ENCODE results near the gene CELSR2.
"Not testable (repeated sequence)": the region's sequence is repeated elsewhere in the genome, so short reads cannot be mapped to it uniquely, and the experiment has no call there.

Gene CELSR2

DNA sequence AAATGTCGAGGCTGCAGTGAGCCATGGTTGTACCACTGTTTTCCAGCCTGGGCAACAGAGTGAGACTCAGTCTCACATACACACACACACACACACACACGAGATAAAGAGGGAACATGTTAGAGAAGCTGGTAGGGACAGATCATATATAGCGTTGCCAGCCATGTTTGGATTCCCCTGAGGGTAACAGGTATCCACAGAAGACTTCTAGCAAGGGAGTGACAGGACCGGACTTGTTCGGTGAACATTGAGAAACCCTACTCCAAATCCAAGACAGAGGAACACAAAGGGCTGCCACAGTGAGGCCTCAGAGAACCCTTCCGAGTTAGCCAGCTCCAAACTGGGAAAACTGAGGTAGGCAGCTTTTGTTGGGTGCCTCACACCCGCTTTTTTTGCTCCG, 39.3 kb upstream of the CELSR2 start:
- peak overlapping the region in 8 of 11 experiments; percentile 10 to 78 (median 28); a peak in 10 of 22 replicates for H3K4me2 ChIP-seq
- no peak overlapping the region for H3K27ac ChIP-seq
- H3K4me3 ChIP-seq: no peak overlapping the region

DNA sequence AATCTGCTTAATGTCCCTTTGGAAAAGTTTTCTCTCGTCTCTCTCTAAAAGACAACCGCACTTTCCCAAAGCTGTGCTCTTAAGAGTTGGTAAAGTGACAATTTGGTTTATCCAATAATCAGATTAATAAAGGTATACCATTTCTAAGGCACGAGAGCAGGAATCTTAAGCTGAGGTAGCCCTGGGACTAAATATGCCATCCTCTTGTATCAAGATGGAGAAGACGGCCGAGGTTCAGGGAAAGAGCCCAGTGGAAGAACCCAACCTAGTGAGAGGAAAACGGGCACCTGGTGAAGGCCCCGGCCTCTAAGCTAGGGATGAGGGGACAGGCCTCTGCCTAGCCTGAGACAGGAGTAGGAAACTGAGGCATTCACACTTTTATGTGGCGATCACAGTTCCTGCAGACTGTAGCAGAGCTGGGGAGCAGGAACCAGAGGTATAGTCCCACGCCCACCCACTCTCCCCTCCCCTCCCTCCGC, 36.0 kb upstream of the CELSR2 start:
- Histone ChIP-seq H3K9ac (peak overlapping the region; percentile 56 to 90 (median 85); a peak in 19 of 22 replicates), H3K4me2 (peak overlapping the region; percentile 75 to 91 (median 83)), H3K27me3 (no peaks in the 10 kb centered on the region), H4K20me1 (peaks cover 20 to 44% (median 34%) of the 10 kb centered on the region in 11 experiments; a peak in 19 of 22 replicates), H3K36me3 (peaks cover 15 to 32% (median 24%) of the 10 kb centered on the region in 11 experiments; a peak in 21 of 22 replicates), H3K27ac (peak overlapping the region in 10 of 11 experiments; percentile 43 to 91 (median 74); a peak in 15 of 22 replicates), H3K4me3 (peak overlapping the region; percentile 76 to 99 (median 84)), H3K4me1 (peaks cover 37 to 50% (median 42%) of the 10 kb centered on the region in 10 experiments), H3K9me3 (replicated peaks in 1 of 11) (0 out of 22 replicates have a peak, but pooled peaks cover 0 to 4% (median 0%) of the 10 kb centered on the region in 11 experiments)
- no peak for TF ChIP-seq Cebpa-rat (IDR thresholded peaks at IDR 0.05)

More for the DNA sequence above, 39.3 kb upstream of the CELSR2 start:
- no peaks in the 10 kb centered on the region for H3K9me3 ChIP-seq (replicated peaks in 1 of 11)
- no peak overlapping the region for H3K9ac ChIP-seq
- peaks cover 0 to 11% (median 6%) of the 10 kb centered on the region in 11 experiments; a peak in 11 of 22 replicates for H4K20me1 ChIP-seq
- H3K27me3 ChIP-seq: no peaks in the 10 kb centered on the region
- no peak for TF ChIP-seq Cebpa-rat (IDR thresholded peaks at IDR 0.05)
- peaks cover 22 to 50% (median 42%) of the 10 kb centered on the region in 10 experiments for H3K4me1 ChIP-seq
- H3K36me3 ChIP-seq: no peaks in the 10 kb centered on the region

DNA sequence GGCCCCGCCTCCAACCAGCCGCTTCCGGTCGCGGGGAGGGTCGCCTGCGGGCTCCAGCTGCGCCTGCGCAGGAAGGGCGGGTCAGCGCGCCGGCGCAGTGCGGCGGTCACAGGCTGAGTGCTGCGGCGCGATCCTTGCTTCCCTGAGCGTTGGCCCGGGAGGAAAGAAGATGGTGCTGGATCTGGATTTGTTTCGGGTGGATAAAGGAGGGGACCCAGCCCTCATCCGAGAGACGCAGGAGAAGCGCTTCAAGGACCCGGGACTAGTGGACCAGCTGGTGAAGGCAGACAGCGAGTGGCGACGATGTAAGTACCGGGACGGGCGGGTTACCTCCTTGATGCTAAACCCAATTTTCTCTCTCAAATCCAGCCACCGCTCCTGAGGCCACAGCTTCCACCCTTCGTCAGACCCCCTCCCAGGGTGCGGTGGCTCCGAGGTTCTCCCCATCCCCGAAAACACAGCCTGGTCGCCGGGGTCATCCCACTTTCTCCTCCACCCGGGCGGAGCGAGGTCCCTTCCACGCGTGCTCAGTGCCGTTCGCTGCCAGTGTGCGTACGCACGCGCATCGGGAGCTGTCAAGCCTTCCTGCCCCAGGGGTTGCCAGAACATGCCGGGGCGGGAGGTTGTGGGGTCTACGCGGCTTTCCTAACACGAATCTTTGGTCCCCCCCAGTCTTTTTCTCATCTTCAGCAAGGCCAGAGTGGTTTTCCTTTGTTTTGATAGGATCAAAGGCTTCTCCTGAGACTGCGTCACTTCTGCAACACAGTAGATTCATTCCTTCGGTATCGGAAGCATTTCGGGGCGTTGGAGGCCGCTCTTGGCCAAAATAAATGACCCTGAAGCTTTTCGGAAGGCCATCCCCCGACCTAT, 35.3 kb upstream of the CELSR2 start, which contains the start of gene SARS1:
Gene SARS1 (plus strand): TSS at position 95 of the 870 bp plus-strand sequence. CDS start 75 bp downstream, at position 170.
- H3K9me3 ChIP-seq (replicated peaks in 1 of 11): 0 out of 22 replicates have a peak, but pooled peaks cover 0 to 7% (median 0%) of the 10 kb centered on the region in 11 experiments
- TF ChIP-seq Cebpa-rat (IDR thresholded peaks at IDR 0.05): no peak
- H3K4me1 ChIP-seq: peaks cover 30 to 43% (median 36%) of the 10 kb centered on the region in 10 experiments
- peak within 1 kb of the TSS; percentile 76 to 95 (median 88) for H3K4me2 ChIP-seq
- peaks cover 18 to 39% (median 29%) of the 10 kb centered on the region in 11 experiments; a peak in 21 of 22 replicates for H3K36me3 ChIP-seq
- peak within 1 kb of the TSS; percentile 67 to 91 (median 82) for H3K27ac ChIP-seq
- peak within 1 kb of the TSS; percentile 76 to 90 (median 87) for H3K9ac ChIP-seq
- H3K4me3 ChIP-seq: peak within 1 kb of the TSS; percentile 76 to 99 (median 84)
- no peaks in the 10 kb centered on the region for H3K27me3 ChIP-seq
- H4K20me1 ChIP-seq: peaks cover 20 to 51% (median 38%) of the 10 kb centered on the region in 11 experiments; a peak in 19 of 22 replicates

DNA sequence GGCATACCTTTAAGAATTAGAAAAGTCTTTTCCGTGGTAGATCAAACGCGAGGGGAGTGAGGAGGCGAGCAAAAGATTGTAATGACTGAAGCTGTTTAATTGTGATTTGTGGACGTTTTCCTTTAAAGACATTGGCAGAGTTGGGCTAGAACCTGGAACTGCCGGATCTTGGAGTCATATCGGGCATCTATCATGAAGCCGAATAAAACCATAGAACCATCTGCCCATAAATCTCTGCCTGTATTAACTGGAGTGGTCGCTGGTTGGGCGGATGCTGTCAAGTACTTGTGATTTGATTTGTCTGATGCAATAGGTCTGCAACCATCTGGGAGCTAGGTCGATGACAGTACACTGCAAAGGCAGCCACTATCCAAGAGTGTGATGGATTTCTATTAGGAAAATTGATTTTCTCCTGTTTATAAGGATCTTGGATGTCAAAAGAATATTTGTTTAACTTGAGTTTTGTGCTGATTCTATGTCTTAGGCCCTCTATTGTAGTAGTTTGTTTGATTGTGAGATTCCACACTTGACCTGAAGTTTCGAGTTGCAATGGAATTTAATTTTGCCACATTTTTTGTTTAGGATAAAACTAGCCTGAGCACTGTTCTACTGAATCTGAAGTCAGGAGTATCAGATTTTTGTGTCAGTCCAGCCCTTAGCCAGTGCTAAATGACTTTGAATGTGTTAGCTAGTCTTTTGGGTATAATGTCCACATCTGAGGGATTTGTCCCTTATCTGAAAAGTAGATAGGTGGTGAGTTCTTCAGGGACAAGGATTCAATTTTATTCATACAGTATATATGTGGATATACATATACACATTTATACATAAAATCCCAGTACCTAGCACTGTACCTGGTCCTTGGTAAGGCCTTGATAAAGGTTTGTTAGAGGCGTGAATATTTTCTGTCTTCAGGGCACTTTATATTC, 34.4 kb upstream of the CELSR2 start:
- Histone ChIP-seq H3K36me3 (peaks cover 18 to 46% (median 35%) of the 10 kb centered on the region in 11 experiments; a peak in 21 of 22 replicates), H3K4me2 (peak overlapping the region; percentile 76 to 95 (median 88)), H4K20me1 (peaks cover 27 to 60% (median 47%) of the 10 kb centered on the region in 11 experiments; a peak in 19 of 22 replicates), H3K27me3 (no peaks in the 10 kb centered on the region), H3K9me3 (replicated peaks in 1 of 11) (0 out of 22 replicates have a peak, but pooled peaks cover 0 to 7% (median 0%) of the 10 kb centered on the region in 11 experiments), H3K9ac (peak overlapping the region; percentile 76 to 90 (median 87)), H3K4me3 (peak overlapping the region; percentile 76 to 99 (median 84)), H3K4me1 (peaks cover 25 to 37% (median 29%) of the 10 kb centered on the region in 10 experiments), H3K27ac (peak overlapping the region; percentile 67 to 91 (median 82))
- peak in 8 of 11 experiments; percentile 14 to 91 (median 42); a peak in 8 of 22 replicates for TF ChIP-seq Cebpa-rat (IDR thresholded peaks at IDR 0.05)

DNA sequence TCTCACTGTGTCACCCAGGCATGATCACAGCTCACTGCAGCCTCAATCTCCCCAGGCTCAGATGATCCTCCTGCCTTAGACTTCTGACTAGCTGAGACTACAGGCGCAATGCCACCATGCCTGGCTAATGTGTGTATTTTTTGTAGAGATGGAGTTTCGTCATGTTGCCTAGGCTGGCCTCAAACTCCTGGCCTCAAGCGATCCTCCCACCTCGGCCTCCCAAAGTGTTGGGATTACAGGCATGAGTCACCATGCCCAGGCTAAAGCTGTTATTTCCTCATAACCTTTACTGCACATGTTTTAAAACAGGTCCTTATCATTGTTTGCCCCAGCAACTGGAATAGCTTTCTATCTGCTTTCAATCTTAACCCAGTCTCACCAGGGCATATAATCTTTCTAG, 32.7 kb upstream of the CELSR2 start:
- Histone ChIP-seq H3K36me3 (peaks cover 28 to 63% (median 45%) of the 10 kb centered on the region in 11 experiments), H3K4me3 (no peak overlapping the region), H3K9me3 (replicated peaks in 1 of 11) (0 out of 22 replicates have a peak, but pooled peaks cover 0 to 7% (median 0%) of the 10 kb centered on the region in 11 experiments), H4K20me1 (peaks cover 38 to 77% (median 63%) of the 10 kb centered on the region in 11 experiments; a peak in 20 of 22 replicates), H3K4me1 (peaks cover 22 to 28% (median 27%) of the 10 kb centered on the region in 10 experiments), H3K4me2 (peak overlapping the region; percentile 76 to 95 (median 88); a peak in 17 of 22 replicates), H3K27me3 (no peaks in the 10 kb centered on the region), H3K27ac (no peak overlapping the region), H3K9ac (0 out of 22 replicates have a peak overlapping the region, but pooled peaks of 1 of the 11 experiments have one; percentile 89)
- TF ChIP-seq Cebpa-rat (IDR thresholded peaks at IDR 0.05): no peak

DNA sequence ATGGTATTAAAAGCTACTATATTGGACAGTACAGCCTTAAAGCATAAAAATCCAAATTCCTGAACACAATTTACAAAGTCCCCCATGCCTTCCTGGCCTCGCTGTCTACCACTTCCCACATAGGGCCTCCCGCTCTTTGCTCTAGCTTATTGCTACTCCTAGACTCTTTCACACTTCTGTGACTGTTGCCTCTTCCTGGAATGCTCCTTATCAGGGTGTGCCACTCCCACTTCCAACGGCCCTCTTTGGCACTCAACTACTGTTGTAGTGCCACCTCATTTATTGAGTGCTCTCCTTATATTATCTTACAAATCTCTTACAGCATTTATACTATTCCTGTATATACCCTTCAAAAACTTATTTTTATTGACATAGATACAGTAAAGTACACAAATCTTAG, 30.8 kb upstream of the CELSR2 start:
- Histone ChIP-seq H3K9me3 (replicated peaks in 1 of 11) (0 out of 22 replicates have a peak, but pooled peaks cover 0 to 7% (median 0%) of the 10 kb centered on the region in 11 experiments), H4K20me1 (peaks cover 53 to 96% (median 80%) of the 10 kb centered on the region in 11 experiments; a peak in 20 of 22 replicates), H3K4me1 (peaks cover 16 to 24% (median 22%) of the 10 kb centered on the region in 10 experiments), H3K27me3 (no peaks in the 10 kb centered on the region), H3K4me2 (no peak overlapping the region), H3K36me3 (peaks cover 43 to 79% (median 62%) of the 10 kb centered on the region in 11 experiments), H3K9ac (no peak overlapping the region), H3K27ac (no peak overlapping the region), H3K4me3 (no peak overlapping the region)
- no peak for TF ChIP-seq Cebpa-rat (IDR thresholded peaks at IDR 0.05)

DNA sequence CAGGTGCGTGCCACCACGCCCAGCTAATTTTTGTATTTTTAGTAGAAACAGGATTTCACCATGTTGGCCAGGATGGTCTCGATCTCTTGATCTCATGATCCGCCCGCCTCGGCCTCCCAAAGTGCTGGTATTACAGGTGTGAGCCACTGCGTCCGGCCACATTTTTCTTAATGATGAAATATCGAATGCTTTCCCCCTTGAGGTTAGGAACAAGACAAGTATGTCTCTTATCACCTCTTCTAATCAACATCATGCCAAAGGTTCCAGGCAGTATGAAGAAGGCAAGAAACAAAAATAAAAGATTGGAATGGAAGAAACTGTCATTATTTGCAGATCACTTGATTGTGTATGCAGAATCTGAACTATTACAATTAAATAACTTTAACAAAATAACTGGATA, 28.1 kb upstream of the CELSR2 start:
- not testable (repeated sequence) for H3K9ac ChIP-seq; H3K9me3 ChIP-seq (replicated peaks in 1 of 11); H3K4me2 ChIP-seq; H3K27me3 ChIP-seq; H3K4me1 ChIP-seq; H3K4me3 ChIP-seq; H3K27ac ChIP-seq
- Histone ChIP-seq H3K36me3 (peaks cover 67 to 96% (median 80%) of the 10 kb centered on the region in 11 experiments), H4K20me1 (peaks cover 61 to 100% (median 94%) of the 10 kb centered on the region in 11 experiments; a peak in 20 of 22 replicates)

DNA sequence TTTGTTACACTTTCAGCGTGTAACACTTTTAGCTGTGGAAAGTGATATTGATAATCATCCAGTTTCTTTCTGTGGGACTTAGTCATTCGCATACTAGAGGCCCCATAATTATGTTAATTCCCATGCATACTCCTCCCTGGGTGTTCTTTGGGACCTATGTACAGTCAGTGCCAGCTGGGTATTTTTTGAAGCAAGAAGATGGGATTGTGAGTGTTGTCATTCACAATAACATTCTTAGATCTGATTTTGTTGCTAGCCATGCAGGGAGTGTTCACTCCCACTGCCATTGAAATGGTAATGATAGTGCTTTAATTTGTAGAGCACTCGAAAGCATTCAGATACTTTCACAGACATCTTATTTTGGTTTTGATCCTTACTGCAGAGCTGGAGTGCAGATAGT, 24.0 kb upstream of the CELSR2 start:
- no peak for TF ChIP-seq Cebpa-rat (IDR thresholded peaks at IDR 0.05)
- Histone ChIP-seq H4K20me1 (peaks cover 42 to 100% (median 89%) of the 10 kb centered on the region in 11 experiments; a peak in 20 of 22 replicates), H3K27me3 (no peaks in the 10 kb centered on the region), H3K27ac (no peak overlapping the region), H3K4me2 (no peak overlapping the region), H3K4me1 (no peaks in the 10 kb centered on the region), H3K4me3 (no peak overlapping the region), H3K36me3 (peaks cover 86 to 97% (median 93%) of the 10 kb centered on the region in 11 experiments), H3K9ac (no peak overlapping the region), H3K9me3 (replicated peaks in 1 of 11) (no peaks in the 10 kb centered on the region)
